ENCODE results near the gene DNAI7. TPM values are rescaled to one million over a fixed set of nuclear protein-coding genes. Genes with fewer than 3 reads are reported as not detected.

DNAI7 gene
- total RNA-seq, 4 donors from 2014 or later: not detected

GRCh38 chr12:25182765-25183164, 12.2 kb downstream of the DNAI7 start:
- DNase-seq: no peak
- in situ Hi-C loops (cut with MboI; ENCODE audit: low sequenced_read_pairs in 4 of 4) (no loop called here), intact Hi-C loops (cut with DNase I; ENCODE audit: low total_unique reads) (no loop called here)
- no peak overlapping the region for H3K4me3 ChIP-seq
- no peak overlapping the region for H3K27ac ChIP-seq
- no peak for TF ChIP-seq POLR2A (IDR thresholded peaks at IDR 0.05)
- TF ChIP-seq, protein P1, sequence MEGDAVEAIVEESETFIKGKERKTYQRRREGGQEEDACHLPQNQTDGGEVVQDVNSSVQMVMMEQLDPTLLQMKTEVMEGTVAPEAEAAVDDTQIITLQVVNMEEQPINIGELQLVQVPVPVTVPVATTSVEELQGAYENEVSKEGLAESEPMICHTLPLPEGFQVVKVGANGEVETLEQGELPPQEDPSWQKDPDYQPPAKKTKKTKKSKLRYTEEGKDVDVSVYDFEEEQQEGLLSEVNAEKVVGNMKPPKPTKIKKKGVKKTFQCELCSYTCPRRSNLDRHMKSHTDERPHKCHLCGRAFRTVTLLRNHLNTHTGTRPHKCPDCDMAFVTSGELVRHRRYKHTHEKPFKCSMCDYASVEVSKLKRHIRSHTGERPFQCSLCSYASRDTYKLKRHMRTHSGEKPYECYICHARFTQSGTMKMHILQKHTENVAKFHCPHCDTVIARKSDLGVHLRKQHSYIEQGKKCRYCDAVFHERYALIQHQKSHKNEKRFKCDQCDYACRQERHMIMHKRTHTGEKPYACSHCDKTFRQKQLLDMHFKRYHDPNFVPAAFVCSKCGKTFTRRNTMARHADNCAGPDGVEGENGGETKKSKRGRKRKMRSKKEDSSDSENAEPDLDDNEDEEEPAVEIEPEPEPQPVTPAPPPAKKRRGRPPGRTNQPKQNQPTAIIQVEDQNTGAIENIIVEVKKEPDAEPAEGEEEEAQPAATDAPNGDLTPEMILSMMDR (IDR thresholded peaks at IDR 0.05 in 4 of 5, conservative IDR thresholded peaks at IDR 0.05 in 1 of 5): no peak
- no peak for ATAC-seq
- H3K4me1 ChIP-seq: peaks cover 0 to 4% of the 10 kb centered on the region in 2 donors
- H3K27me3 ChIP-seq: no peaks in the 10 kb centered on the region
- H3K36me3 ChIP-seq: no peaks in the 10 kb centered on the region
- peaks cover 0 to 4% (median 0%) of the 10 kb centered on the region in 3 donors for H3K9me3 ChIP-seq

- TF ChIP-seq, protein P1 (IDR thresholded peaks at IDR 0.05 in 4 of 5, conservative IDR thresholded peaks at IDR 0.05 in 1 of 5): no peak
- no peak for TF ChIP-seq POLR2A (IDR thresholded peaks at IDR 0.05)
- no peak overlapping the region for H3K27ac ChIP-seq
- DNase-seq: no peak
- intact Hi-C loops (cut with DNase I; ENCODE audit: low total_unique reads): no loop called here
- no peak for ATAC-seq
- no peak overlapping the region for H3K4me3 ChIP-seq
- H3K4me1 ChIP-seq: no peaks in the 10 kb centered on the region
- in situ Hi-C loops (cut with MboI; ENCODE audit: low sequenced_read_pairs in 4 of 4): no loop called here
- no peaks in the 10 kb centered on the region for H3K36me3 ChIP-seq
- no peaks in the 10 kb centered on the region for H3K27me3 ChIP-seq
- H3K9me3 ChIP-seq: no peaks in the 10 kb centered on the region
Measured at GRCh38 chr12:25162866-25163265, 32.1 kb downstream of the DNAI7 start.

- TF ChIP-seq, protein P1 (IDR thresholded peaks at IDR 0.05 in 4 of 5, conservative IDR thresholded peaks at IDR 0.05 in 1 of 5): no peak
- TF ChIP-seq POLR2A (IDR thresholded peaks at IDR 0.05): no peak
- in situ Hi-C loops (cut with MboI; ENCODE audit: low sequenced_read_pairs in 4 of 4) (no loop called here), intact Hi-C loops (cut with DNase I; ENCODE audit: low total_unique reads) (no loop called here)
- DNase-seq (no peak), ATAC-seq (no peak)
- H3K27me3 ChIP-seq: no peaks in the 10 kb centered on the region
- H3K9me3 ChIP-seq: no peaks in the 10 kb centered on the region
- no peak overlapping the region for H3K27ac ChIP-seq
- no peak overlapping the region for H3K4me3 ChIP-seq
- no peaks in the 10 kb centered on the region for H3K4me1 ChIP-seq
- H3K36me3 ChIP-seq: no peaks in the 10 kb centered on the region
Measured at GRCh38 chr12:25156061-25156460, 38.9 kb downstream of the DNAI7 start.

- no peak overlapping the region for H3K4me3 ChIP-seq
- in situ Hi-C loops (cut with MboI; ENCODE audit: low sequenced_read_pairs in 4 of 4) (no loop called here), intact Hi-C loops (cut with DNase I; ENCODE audit: low total_unique reads) (no loop called here)
- no peaks in the 10 kb centered on the region for H3K27me3 ChIP-seq
- ATAC-seq (no peak), DNase-seq (no peak)
- H3K36me3 ChIP-seq: no peaks in the 10 kb centered on the region
- no peak overlapping the region for H3K27ac ChIP-seq
- no peaks in the 10 kb centered on the region for H3K9me3 ChIP-seq
- no peaks in the 10 kb centered on the region for H3K4me1 ChIP-seq
- TF ChIP-seq POLR2A (IDR thresholded peaks at IDR 0.05): no peak
- TF ChIP-seq, protein P1 (IDR thresholded peaks at IDR 0.05 in 4 of 5, conservative IDR thresholded peaks at IDR 0.05 in 1 of 5): peak in 4 of 5 experiments; percentile 8 to 38 (median 18)
Measured at GRCh38 chr12:25155022-25155576, 39.9 kb downstream of the DNAI7 start.

GRCh38 chr12:25152055-25152454, 42.9 kb downstream of the DNAI7 start:
- H3K36me3 ChIP-seq: no peaks in the 10 kb centered on the region
- H3K4me1 ChIP-seq: no peaks in the 10 kb centered on the region
- intact Hi-C loops (cut with DNase I; ENCODE audit: low total_unique reads): no loop called here
- no peaks in the 10 kb centered on the region for H3K27me3 ChIP-seq
- H3K4me3 ChIP-seq: no peak overlapping the region
- in situ Hi-C loops (cut with MboI; ENCODE audit: low sequenced_read_pairs in 4 of 4): no loop called here
- no peak for DNase-seq
- H3K27ac ChIP-seq: no peak overlapping the region
- H3K9me3 ChIP-seq: no peaks in the 10 kb centered on the region
- ATAC-seq: no peak
- TF ChIP-seq, protein P1 (IDR thresholded peaks at IDR 0.05 in 4 of 5, conservative IDR thresholded peaks at IDR 0.05 in 1 of 5): no peak
- no peak for TF ChIP-seq POLR2A (IDR thresholded peaks at IDR 0.05)
